GM12891 (cell line): ENCODE measurements around the gene ZNHIT6.

Experiments used
- PAX5 ChIP-seq: IDR thresholded peaks from 2 replicates; pipeline ENCODE4 v1.6.1; 2011; ENCODE audit warnings: low read length, moderate library complexity, mild to moderate bottlenecking; ENCODE audit not compliant: insufficient read depth, severe bottlenecking
- POLR2A ChIP-seq: IDR thresholded peaks from 2 replicates; pipeline ENCODE4 v1.6.1; 2011; ENCODE audit warnings: low read depth, low read length, control low read depth
- POLR2AphosphoS5 ChIP-seq: IDR thresholded peaks from 2 replicates; pipeline ENCODE4 v1.6.1; 2011; ENCODE audit warnings: low read depth, low read length, control low read depth
- SPI1 ChIP-seq: IDR thresholded peaks from 2 replicates; pipeline ENCODE4 v1.6.1; 2011; ENCODE audit warnings: low read depth, low read length, control low read depth

DNA sequence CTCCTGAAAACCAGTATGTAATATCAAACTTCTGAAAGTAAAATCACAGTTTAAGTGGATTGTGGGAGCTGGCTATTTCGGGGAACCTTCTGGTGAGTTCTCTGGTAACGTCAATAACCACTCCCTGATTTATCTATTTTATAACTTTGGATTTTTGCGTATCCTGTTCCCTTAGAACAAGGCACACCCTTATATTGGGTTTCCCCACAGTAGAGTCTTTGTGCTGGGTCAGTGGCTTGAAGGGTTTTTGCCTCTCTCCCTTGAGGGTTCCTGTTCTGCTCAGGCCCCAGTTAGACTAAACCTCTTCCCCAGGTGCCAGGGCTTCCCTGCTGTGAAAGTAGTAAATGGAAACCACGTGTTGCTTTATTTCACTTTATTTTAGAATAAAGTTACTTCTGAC, 106.3 kb downstream of the ZNHIT6 start:
- TF ChIP-seq POLR2A = no peak
- TF ChIP-seq POLR2AphosphoS5 = no peak
- TF ChIP-seq SPI1 = no peak
- no peak for TF ChIP-seq PAX5
